ENCODE data around the gene ADCY9.
"Not testable (repeated sequence)": the region's sequence is repeated elsewhere in the genome, so short reads cannot be mapped to it uniquely, and the experiment has no call there.

Gene ADCY9

DNA sequence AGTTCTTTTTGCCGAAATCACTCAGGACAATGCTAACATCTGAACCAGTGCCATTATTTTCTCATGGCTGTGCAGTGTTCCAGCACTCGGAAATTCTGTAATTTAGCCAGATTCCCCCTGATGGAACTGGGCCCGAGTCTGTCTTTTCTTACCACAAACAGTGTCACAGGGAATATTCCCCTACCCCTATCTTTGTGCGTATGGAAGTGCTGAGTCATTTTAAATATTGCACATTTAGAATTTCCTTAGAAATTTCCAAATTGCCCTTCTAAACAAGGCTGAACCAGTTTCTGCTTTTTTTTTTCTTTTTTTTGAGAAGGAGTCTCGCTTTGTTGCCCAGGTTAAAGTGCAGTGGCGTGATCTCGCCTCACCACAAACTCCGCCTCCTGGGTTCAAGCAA lies 147.7 kb downstream of the ADCY9 start:
- no peak for DNase-seq

DNA sequence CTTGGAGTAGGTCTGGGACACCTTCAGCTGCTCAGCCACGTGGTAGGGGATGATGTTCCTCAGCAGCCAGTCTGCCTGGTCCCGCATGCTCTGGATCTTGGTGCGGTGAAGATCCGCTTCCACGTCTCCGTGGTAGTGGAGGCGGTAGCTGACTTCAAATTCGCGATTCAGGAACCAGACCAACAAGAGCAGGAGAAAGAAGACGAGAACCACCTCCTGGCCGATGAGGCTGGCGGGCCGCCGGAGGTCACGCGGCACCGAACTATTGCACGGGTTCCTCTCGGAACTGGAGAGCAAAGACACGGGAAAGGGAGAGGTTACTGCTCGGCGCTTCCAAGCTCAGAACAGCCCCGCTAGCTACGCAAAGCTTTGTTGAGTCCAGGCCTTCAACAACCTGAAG lies 149.6 kb downstream of the ADCY9 start:
- no peak for DNase-seq

DNA sequence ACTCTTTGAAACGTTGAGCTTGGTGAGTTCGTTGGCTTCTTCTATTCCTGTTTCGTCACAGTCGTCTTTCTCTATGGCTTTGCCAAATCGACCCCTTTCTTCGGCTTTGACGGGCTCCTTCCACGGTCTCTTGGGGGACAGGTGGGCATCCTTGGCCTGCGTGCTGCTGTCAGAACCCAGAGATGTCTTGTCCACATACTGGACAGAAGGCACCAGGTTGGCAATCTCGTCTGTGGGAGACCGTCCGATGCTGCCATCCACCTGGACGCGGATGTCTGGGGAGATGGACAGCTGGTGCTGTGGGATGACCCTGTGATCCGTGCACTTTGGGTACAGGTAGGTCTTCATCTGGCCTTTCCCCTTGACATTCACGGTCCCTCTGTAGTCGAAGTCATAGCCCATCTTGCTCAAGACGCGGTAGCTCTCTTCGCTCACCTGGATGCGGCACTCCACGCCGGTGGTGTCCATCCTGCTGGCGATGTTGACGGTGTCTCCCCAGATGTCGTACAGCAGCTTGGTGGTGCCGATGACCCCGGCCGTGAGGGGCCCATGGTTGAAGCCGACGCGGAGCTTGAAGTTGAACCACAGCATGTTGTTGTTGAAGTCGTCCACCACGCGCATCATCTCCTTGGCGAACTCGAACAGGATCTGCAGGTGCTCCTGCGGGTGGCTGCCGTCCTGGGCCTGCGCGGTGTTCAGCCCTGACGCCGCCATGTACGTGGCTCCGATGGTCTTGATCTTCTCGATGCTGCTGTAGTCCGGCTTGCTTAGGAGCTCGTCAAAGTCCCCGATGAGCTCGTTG lies 150.3 kb downstream of the ADCY9 start:
- no peak for DNase-seq

DNA sequence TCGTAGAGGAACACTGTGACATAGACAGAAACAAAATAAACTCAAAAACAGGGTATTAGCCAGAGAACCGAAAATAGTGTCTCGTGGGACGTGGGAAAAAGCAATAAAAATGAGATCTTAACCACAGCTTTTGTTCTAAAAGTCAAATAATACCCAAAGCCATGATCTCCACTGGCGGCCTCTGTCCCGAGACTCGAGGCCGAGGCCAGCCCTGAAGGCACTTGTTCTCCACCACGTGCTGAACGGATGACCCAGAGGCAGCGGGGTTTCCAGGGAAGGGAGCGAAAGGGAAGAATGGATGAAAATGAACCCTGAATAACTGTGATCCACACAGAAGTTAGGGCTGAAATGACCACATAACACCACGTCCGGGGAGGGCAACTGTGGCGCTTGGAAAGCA lies 150.9 kb downstream of the ADCY9 start:
- DNase-seq: no peak

DNA sequence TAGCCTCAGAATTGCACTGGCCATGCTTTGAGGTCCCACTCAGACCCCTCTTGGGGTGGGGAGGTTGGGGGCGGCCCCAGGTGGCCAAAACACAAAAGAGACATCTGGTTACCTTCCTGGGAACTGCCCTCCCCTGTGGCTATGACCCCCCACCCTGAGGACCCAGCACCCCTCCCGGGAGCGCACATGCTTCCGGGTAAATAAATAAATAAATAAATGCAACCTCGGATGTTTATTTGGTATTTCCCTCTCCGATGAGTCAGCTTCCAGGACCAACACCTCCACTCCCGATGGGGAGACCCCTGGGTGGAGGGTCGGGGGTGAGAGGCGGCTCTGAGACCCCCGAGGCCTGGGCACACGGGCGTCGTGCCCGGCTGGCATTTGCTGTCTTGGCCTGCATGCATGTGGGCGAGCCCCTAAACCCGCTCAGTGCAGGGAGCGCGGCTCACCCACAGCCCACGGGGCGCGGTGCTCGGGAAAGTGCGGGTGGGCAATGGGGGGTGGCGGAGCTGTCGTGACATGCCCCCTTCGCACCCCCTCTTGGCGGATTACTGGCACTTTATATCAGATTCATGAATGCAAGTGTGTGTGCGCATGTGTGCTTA lies 151.5 kb downstream of the ADCY9 start:
- no peak for DNase-seq

DNA sequence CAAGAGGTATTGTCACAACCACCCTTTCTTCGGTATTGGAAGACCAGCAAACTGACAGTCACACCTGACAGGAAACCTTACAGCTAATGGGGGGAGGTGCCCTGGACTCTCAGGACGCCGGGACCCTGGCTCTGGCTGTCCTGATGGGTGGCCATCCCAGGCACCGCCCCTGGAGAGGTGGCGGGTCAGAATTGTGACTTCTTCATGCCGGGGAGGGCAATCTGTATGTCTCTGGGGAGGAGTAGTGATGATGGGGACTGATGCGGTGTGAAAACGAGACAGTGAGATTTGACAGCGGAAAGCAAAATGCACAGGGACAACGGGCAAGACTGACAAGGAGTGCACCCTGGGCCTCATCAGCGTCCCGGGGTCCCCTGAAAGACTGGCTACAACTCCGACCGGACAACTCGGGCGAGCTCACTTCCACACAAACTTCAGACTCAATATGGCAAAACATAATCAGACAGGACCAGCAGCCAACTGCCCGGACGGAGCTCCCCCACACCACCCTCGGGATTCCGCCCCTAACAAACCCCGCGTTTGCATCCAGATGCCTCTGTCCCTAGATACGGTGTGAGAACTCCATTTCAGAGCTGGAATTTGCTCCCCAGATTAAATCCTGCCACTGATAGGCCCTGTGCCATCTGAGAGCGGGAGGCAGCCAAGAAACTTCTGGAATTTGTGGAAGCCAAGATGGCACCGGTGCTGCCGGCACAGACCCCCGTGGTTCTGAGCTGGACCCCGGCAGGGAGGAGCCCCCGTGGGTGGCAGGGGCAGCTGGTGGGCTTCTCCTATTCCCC lies 152.2 kb downstream of the ADCY9 start:
- DNase-seq: no peak

GRCh38 chr16:3963203-3963602 lies 153.0 kb downstream of the ADCY9 start:
- DNase-seq: no peak

DNA sequence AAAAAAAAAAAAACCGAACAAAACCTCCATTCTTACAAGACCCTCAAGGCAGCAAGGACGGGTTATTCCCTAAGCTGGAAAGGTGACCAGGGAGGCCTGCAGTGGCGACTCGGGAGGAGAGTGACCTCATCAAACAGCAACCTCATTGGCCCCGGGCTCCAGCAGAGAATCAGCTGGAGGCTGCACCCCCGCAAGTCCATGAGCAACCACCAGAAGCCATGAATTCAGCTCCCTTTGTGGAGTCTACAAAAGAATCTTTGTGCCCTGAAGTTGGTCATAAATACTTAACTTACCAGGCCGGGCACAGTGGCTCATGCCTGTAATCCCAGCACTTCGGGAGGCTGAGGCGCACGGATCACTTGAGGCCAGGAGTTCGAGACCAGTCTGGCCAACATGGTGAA lies 154.8 kb downstream of the ADCY9 start:
- no peak for DNase-seq

DNA sequence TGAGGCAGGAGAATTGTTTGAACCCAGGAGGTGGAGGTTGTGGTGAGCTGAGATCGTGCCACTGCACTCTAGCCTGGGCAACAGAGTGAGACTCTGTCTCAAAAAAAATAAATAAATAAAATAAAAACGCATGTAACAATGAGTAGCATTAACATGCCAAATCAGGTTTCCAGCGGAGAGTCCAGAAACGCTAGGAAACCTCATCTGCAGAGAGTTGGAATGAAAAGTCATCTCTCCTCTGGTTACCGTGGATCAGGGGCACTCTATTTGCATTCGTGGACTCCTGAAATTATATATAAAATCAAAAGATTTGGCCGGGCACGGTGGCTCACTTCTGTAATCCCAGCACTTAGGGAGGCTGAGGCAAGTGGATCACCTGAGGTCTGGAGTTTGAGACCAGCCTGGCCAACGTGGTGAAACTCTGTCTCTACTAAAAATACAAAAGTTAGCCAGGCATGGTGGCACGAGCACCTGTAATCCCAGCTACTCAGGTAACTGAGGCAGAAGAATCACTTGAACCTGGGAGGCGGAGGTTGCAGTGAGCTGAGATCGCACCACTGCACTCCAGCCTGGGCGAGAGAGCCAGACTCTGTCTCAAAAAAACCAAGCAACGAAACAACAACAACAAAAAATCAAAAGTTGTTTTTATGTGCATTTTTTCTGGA lies 156.2 kb downstream of the ADCY9 start:
- DNase-seq: not testable (repeated sequence)

GRCh38 chr16:3959148-3959547 lies 157.1 kb downstream of the ADCY9 start:
- DNase-seq: no peak

- no peak for DNase-seq
Measured at GRCh38 chr16:3957344-3957980, 158.8 kb downstream of the ADCY9 start.

GRCh38 chr16:3954411-3954921 lies 161.8 kb downstream of the ADCY9 start:
- no peak for DNase-seq

- DNase-seq: no peak
Measured at GRCh38 chr16:3953728-3954410, 162.4 kb downstream of the ADCY9 start.

DNA sequence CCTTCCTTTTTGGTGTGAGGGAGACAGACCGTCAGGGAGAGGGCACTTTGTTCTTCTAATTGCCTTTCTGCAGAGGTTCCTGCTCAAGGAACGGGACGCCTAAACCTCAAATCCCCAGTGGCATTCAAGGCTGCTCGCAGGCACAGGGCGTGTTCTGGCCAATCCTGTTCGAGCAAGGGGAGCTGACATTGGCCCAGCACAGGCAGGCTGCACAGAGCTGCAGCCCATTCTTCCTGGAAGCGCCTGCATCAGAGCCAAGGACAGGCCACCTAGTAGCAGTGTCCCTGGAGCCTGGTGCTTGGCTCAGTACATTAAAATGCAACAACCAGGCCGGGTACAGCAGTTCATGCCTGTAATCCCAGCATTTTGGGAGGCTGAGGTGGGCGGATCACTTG lies 163.5 kb downstream of the ADCY9 start:
- DNase-seq: no peak

DNA sequence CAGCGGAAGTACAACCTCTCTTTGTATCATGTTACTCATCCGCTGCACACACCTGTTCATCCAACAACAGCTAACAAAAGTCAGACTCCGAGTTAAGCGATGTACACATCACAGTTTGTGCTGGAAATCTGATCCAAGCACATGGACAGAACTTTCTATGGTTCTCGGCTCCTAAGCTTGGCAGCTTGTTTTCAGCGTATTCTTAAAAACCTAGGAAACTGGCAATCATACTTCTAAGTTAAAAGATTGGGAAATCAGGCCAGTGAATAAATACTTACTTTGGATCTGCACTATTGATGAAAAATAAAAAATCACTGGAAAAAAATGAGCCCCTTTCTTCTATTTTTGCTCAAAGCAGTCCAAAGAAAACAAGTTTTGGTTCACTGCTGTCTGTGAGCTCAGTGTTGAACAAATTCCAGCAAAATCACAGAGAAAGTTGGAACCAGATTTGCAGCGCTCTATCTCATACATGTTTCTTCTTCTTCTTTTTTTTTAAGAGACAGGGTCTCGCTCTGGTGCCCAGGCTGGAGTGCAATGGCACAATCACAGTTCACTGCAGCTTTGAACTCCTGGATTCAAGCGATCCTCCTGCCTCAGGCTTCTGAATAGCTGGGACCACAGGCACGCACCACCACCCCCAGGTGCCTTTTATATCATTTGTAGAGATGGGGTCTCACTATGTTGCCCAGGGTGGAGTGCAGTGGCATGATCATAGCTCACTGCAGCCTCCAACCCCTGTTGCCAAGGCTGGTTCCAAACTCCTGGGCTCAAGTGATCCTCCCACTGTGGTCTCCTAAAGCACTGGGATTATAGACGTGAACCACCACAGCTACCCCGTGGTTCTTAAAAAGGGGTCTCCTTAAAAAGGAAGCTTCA lies 164.1 kb downstream of the ADCY9 start:
- DNase-seq: no peak

- not testable (repeated sequence) for DNase-seq
Measured at GRCh38 chr16:3951380-3951779, 164.9 kb downstream of the ADCY9 start.

DNA sequence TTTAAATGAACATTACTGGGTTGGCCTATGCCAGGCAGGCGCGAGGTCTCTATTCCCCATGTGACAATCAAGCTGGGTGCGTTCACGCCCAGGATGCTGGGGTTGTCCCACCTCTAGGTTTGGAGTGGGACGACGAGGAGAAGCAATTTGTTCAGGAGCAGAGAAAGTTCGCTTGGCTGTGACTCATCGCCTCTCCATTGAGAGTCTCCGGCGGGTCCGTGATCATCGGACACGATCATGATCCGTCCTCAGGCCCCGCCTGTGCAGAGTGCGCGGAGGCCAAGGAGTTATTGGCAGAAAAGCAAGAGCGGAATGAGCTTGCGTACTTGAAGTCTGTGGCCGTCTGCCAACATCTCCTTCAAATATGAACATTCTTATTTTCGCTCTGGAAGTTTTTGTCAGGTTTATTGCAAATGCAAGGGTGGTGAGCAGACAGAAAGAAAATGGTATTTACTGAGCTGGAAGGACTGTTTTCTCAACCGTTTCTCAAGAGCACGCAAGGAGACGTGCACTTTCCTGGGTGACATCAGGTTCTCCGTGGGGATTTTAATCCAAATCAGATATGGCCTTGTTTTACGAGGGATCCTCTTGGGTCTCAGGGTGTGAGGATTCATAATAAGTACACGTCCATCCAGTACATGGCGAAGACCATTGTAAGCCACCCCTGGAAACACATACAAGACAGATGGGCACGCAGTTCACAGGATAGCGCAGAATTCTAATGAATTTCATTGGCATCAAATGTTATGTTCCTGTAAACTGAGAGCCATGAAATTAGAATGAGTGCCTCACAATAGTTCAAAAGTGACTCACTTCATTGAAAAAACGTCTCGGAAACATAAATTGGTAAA lies 165.7 kb downstream of the ADCY9 start:
- no peak for DNase-seq

- no peak for DNase-seq
Measured at GRCh38 chr16:3949946-3950342, 166.3 kb downstream of the ADCY9 start.

DNA sequence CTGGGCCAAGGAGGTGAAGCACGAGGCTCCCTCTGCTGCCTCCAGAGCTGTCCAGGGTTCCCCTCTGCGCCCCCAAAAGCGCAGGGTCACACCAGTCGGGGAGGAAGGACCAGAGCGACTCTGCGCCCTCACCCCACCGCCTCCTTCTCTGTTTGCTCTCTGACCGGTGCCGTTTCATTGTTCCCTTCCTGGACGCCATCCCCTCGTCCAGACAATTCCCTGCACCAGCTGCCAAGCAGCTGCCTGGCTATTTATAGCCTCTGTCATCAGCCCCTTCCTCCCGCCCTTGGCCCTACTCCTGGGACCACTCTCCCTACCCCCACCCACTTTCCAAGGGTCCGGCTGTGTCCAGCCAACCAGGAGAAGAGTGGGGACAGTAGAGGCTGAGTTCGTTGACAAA lies 167.0 kb downstream of the ADCY9 start:
- no peak for DNase-seq
